GM18502 (cell line): ENCODE data around the gene EVC.
A peak's percentile ranks its signal among the peaks of the same experiment; 100 is the strongest.
"Not testable (repeated sequence)": the region's sequence is repeated elsewhere in the genome, so short reads cannot be mapped to it uniquely, and the experiment has no call there.

ENCODE experiments used
- ATAC-seq: cut with Tn5 transposase; IDR thresholded peaks from one replicate; pipeline ENCODE4 v1.9.1; 2021; ENCODE audit warnings: mild to moderate bottlenecking; ENCODE audit not compliant: unreplicated experiment, poor library complexity

EVC gene

DNA sequence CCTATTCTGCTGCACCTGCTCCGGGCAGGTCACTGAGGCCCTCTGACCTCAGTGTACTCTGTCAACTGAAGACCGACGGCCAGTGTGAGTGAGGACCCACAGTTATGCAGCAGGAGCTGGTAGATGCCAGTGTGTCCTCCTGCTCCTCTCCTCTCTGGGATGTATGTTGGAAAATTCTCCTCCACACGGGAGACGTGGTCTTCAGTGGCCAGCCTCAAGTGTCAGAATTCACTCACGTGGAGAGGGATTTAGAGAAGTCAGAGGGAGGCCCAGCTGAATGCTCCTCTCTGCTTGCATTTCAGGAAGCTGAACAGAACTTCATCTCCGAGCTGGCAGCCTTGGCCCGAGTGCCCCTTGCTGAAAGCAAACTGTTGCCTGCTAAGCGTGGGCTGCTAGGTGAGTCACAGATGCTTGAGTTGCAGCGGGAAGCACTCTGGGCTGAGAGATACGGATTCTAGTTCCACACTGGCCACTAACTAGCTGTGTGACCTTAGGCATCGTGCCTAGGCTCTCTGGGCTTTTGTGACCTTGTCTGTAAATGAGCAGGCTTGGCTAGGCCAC, 98.3 kb downstream of the EVC start:
- no peak for ATAC-seq

- ATAC-seq: no peak
Observed at GRCh38 chr4:5810151-5810550, 99.2 kb downstream of the EVC start.

DNA sequence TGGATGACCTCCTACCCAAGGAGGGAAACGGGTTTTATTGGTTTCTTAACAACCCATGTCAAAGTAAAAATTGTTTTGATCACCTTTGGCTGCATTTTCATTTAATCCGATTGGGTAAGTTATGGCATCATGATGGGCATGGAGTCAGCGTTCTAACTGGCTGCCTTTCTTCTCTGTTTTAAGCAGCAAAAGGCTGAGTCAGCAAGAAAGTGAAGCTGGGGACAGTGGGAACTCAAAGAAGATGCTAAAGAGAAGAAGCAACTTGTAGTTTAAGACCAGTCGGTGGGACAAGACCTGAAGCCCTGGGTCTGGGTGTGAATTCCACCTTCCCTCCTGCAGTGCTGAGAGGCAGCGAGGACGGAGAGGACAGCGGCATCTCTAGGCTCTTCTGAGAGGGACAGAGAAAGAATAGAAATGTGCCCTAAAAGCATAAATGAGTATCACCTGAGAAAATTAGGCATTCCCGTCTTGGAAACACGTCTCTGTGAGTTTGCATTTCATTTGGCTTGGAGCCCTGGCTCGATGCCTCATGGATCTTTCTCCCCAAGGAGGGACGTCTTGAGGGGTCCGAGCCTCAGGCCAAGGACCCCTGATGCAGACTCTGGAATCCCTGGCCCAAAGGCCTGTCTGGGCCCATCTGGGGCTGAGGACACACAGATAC, 99.9 kb downstream of the EVC start:
- ATAC-seq: no peak

- ATAC-seq: not testable (repeated sequence)
Observed at GRCh38 chr4:5812057-5812456, 101.1 kb downstream of the EVC start.

- no peak for ATAC-seq
Observed at GRCh38 chr4:5812506-5813229, 101.7 kb downstream of the EVC start.

GRCh38 chr4:5813882-5814255, 102.9 kb downstream of the EVC start:
- ATAC-seq: no peak

- no peak for ATAC-seq
Observed at GRCh38 chr4:5814421-5814820, 103.4 kb downstream of the EVC start.

DNA sequence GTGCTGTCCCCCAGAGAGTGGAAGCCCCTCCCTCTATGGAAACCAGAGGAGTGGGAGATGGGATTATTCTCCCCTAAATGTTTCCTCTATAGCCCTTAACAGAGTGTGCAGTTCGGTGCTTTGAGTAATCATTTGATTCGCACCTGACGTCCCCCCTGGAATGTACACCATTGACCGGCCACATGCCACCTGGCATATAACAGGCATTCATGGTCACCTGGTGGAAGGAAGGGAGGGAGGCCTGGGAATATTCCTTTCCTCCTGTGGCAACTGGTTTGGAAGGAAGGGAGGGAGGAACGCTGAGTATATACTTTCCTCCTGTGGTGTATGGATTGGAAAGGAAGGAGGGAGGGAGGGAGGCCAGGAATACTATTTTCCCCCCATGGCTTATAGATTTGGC, 104.6 kb downstream of the EVC start:
- ATAC-seq: no peak

DNA sequence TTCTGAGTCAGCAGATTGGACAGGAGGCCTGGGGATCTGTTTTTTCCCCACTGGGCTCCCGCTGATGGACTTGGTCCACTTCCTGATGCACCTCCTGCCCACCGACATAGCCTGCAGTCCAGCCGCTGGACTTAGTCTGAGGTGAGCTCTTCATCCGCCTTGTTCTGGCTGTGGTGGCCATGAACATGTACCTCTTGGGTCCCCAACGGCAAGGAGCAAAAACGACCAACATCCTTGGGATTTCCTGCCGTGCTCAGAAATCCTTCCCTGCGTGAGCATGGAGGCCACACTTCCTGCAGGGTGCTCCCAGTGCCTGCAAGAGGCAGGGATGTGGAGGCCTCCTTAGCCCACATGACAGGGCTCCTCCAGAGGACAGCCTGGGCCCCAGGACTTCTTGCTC, 105.1 kb downstream of the EVC start:
- ATAC-seq: no peak

DNA sequence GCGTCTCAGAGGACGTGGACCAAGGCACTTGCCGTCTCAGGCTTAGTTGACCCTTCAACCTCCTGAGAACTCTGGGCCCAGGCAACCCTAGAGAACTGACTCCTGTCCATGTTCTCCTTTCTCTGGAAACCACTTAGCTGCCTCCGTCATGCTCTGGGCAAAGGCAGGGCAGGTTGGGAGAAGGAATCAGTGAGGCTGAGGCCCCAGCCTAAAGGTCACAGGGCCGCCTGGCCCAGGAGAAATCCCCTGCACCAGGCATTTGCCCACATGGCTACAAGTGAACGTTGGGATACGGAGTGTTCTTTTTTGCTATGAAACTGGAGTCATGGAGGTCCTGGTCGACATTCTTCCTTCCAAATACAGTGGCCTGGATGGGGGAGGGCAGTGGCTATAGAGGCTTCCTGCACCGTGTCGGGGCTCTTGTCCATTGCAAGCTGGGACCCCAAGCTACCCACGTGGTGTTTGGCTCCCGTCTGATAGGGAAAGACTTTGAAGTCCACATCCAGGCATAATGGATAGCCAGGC, 105.9 kb downstream of the EVC start:
- no peak for ATAC-seq

DNA sequence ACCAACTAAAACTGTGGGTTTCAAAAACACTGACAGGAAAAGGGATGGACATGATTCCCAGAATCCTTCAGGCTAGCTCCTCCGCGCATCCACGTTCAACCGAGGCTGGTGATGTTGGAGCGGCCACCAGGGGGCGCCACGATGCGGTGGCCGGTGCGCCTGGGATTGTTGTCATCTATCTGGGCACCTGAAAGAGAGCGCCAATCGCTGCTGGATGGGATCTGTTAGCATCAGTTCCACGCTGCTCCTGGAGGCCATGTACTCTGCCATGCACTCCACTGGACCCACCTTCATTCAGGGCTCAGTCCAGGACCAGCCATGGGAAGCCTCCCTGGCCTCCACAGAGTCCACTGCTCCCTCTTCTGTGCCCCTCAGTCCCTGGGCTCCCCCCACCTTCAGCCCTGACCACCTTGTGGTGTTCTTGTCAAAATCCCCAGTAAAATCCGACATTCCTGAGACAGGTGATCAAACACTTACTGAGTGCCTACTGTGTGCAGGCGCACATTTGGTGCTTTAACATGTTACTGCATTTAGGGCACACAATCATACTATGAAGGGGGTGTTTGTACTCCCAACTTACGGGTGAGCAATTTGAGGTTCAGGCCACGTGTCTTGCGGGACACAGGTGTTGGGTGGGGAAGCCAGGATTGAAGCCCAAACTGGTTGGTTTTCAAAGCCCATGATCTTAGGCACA, 110.8 kb downstream of the EVC start:
- no peak for ATAC-seq

GRCh38 chr4:5822619-5823018, 111.6 kb downstream of the EVC start:
- ATAC-seq: no peak

GRCh38 chr4:5823542-5824211, 112.7 kb downstream of the EVC start:
- ATAC-seq: peak; percentile 60

GRCh38 chr4:5824227-5824626, 113.2 kb downstream of the EVC start:
- no peak for ATAC-seq

GRCh38 chr4:5824635-5825034, 113.6 kb downstream of the EVC start:
- no peak for ATAC-seq

GRCh38 chr4:5825321-5826041, 114.5 kb downstream of the EVC start:
- ATAC-seq: no peak

- no peak for ATAC-seq
Observed at GRCh38 chr4:5826437-5827107, 115.6 kb downstream of the EVC start.

DNA sequence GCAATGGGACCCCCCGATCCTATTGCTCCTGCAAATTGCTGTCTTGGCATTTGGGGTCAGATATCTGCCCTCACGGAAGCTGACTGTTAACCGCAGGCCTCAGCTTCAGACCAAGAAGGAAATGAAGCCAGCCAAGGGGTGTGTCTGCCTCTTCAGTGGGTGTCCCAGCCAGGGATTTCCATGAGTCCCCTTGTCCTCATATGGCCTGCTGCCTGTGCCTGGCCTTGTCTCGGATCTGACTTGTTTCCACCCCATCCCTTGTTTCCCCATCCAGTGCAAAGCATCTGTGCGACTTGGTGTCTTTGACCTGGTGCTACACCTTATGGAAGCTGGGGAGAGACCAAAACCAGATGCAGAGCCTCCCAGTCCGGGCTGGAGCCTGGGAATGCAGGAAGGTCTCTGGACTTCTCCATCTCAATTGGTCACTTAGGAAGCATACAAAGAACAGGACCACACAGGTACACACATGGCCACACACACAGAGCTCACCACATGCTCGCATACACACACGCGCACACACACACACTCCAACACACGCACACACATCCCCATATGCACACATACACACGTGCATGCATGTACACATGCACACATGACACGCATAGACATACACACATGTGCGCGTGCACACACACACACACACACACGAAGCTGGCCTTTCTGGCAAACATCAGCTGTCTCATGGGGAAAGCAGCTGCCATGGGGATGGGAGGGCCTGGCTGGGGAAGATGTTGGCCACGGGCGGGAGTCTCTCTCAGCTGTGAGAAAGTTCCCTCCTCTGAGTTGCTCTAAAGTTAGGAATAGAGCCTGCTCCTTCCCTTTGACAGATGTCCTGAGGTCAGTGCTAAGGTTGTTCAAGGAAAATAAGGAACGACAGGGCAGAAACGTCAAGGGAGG, 116.4 kb downstream of the EVC start:
- ATAC-seq: no peak
